Measurements from ENCODE around the gene LDLRAP1. TPM values are rescaled to one million over a fixed set of nuclear protein-coding genes. Genes with fewer than 3 reads are reported as not detected.

LDLRAP1 gene
- total and polyA plus RNA-seq, 9 of the 15 experiments (the other 6 are each of a cell fraction or from before 2014, with no cell fraction given): 0.56 to 29.6 (median 16.2) TPM

- intact Hi-C loops (cut with micrococcal nuclease): no loop called here
- peak overlapping the region in 1 of 2 experiments; percentile 27; a peak in 1 of 4 replicates for H3K9ac ChIP-seq (ENCODE audit: insufficient read depth in 1 of 2, low read depth in 2 of 2, low read length in 2 of 2)
- no peak for DNase-seq (ENCODE audit: extremely low read depth in 1 of 4, low spot score in 3 of 4)
- CTCF ChIA-PET (ENCODE audit: low intra/inter-chr PET ratio): no interaction called here
- TF ChIP-seq MGA (IDR thresholded peaks at IDR 0.05): no peak
- no peak for TF ChIP-seq PTRF (tag; IDR thresholded peaks at IDR 0.05)
- no peak for TF ChIP-seq CTCF (IDR thresholded peaks at IDR 0.05 in 2 of 3, conservative IDR thresholded peaks at IDR 0.05 in 1 of 3; ENCODE audit: insufficient read depth in 2 of 3, low read depth in 1 of 3, low read length in 3 of 3)
- TF ChIP-seq XRCC5 (IDR thresholded peaks at IDR 0.05; ENCODE audit: low read depth, low read length): no peak
- TF ChIP-seq CBFA2T2 (conservative IDR thresholded peaks at IDR 0.05): no peak
- no peak for TF ChIP-seq ELF1 (tag; IDR thresholded peaks at IDR 0.05)
- TF ChIP-seq SRF (CRISPR knock-in tag; IDR thresholded peaks at IDR 0.05): no peak
- no peaks in the 10 kb centered on the region for H3K9me1 ChIP-seq (ENCODE audit: control insufficient read depth, insufficient read depth, low read length)
- no peaks in the 10 kb centered on the region for H3K27me3 ChIP-seq (ENCODE audit: control insufficient read depth in 2 of 2, insufficient read depth in 2 of 2, low read length in 2 of 2)
- WGBS (ENCODE audit: insufficient coverage, low coverage, missing lambda C conversion rate): 60% methylated on average over 9 of the region's 9 CpGs
- no peaks in the 10 kb centered on the region for H3K9me3 ChIP-seq (replicated peaks; ENCODE audit: control insufficient read depth, insufficient read depth, low read depth, low read length)
- H3K4me2 ChIP-seq (ENCODE audit: insufficient read depth, low read length): no peak overlapping the region
- ATAC-seq: no peak
- no peaks in the 10 kb centered on the region for H3K79me2 ChIP-seq (ENCODE audit: control insufficient read depth, insufficient read depth, low read length)
- H3K4me1 ChIP-seq (replicated peaks in 1 of 2; ENCODE audit: control insufficient read depth in 2 of 2, insufficient read depth in 2 of 2, low read length in 2 of 2): peaks cover 5 to 35% of the 10 kb centered on the region in 2 experiments; a peak in 4 of 5 replicates
- no peak overlapping the region for H3K27ac ChIP-seq (ENCODE audit: extremely low read depth, low read depth, low read length)
- H2AFZ ChIP-seq (ENCODE audit: low read depth, low read length): no peak overlapping the region
- no peak for FAIRE-seq
- BruUV-seq (replicated peaks): no TSS peak
- in situ Hi-C loops (cut with MboI): loop anchor here (10.0 kb wide), 1 partner anchor 1715 kb away; no protein-coding TSS in a partner anchor
- H4K20me1 ChIP-seq (replicated peaks; ENCODE audit: control insufficient read depth, insufficient read depth, low read length): no peaks in the 10 kb centered on the region
- peaks cover 50% of the 10 kb centered on the region for H3K36me3 ChIP-seq (ENCODE audit: control insufficient read depth, insufficient read depth, low read length)
- POLR2A ChIA-PET: no interaction called here
- no peak overlapping the region for H3K4me3 ChIP-seq
Observed at GRCh38 chr1:25560001-25560400, 16.6 kb downstream of the LDLRAP1 start.

Data from K562 (cell line).